Measurements from ENCODE around the gene RNF135. TPM values are rescaled to one million over a fixed set of nuclear protein-coding genes. Genes with fewer than 3 reads are reported as not detected.
"Not testable (repeated sequence)": the region's sequence is repeated elsewhere in the genome, so short reads cannot be mapped to it uniquely, and the experiment has no call there.

The RNF135 gene
- total RNA-seq, 1 experiment from 2014 or later, result 0.64 TPM

DNA sequence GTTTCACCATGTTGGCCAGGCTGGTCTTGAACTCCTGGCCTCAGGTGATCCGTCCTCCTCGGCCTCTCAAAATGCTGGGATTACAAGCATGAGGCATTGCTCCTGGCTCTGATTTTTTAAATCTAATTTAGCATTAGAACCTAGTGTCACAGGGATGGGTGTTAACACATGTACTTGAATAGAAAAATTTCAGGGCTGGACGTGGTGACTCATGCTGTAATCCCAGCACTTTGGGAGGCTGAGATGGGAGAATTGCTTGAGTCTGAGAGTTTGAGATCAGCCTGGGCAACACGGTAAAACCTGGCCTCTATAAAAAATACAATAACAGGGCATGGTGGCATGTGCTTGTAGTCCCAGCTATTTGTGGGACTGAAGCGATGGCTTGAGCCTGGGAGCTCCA lies 6.0 kb upstream of the RNF135 start:
- H3K4me3 Mint-ChIP-seq (ENCODE audit: unreplicated experiment), result no peak overlapping the region

DNA sequence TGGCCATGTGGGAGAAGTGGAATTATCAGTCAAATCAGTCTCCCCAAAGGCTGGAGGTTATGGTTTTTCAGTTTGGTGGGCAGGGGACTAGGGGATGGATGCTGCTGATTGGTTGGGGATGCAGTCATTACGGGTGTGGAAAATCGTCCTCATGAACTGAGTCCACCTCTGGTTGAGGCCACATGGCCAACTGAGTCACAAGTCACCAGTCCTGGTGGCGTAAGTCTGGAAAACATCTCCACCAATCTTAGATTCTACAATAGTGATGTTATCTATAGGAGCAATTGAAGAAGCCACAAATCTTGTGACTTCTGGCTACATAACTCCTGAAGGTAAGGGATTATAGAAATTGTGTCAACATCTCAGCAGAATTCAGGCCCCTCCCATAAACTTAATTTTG lies 5.2 kb upstream of the RNF135 start:
- Mint-ChIP-seq H3K4me3 (ENCODE audit: unreplicated experiment) (no peak overlapping the region), H3K36me3 (ENCODE audit: insufficient read depth, unreplicated experiment) (peaks cover 3% of the 10 kb centered on the region), H3K27ac (ENCODE audit: unreplicated experiment) (no peak overlapping the region), H3K4me1 (ENCODE audit: low read depth, unreplicated experiment) (no peaks in the 10 kb centered on the region), H3K9me3 (ENCODE audit: unreplicated experiment) (no peaks in the 10 kb centered on the region), H3K27me3 (ENCODE audit: insufficient read depth, unreplicated experiment) (no peaks in the 10 kb centered on the region)
- H3K36me3 ChIP-seq (ENCODE audit: control insufficient read depth, insufficient read depth, low read length), result no peaks in the 10 kb centered on the region
- no peaks in the 10 kb centered on the region for H3K27me3 ChIP-seq (replicated peaks; ENCODE audit: control insufficient read depth, insufficient read depth, low read length)
- POLR2A ChIA-PET, result no interaction called here
- no peak overlapping the region for H3K4me3 ChIP-seq (ENCODE audit: low read depth, low read length)
- no peaks in the 10 kb centered on the region for H3K4me1 ChIP-seq
- no peak for DNase-seq
- BruUV-seq (replicated peaks), result no TSS peak
- TF ChIP-seq, protein P1, sequence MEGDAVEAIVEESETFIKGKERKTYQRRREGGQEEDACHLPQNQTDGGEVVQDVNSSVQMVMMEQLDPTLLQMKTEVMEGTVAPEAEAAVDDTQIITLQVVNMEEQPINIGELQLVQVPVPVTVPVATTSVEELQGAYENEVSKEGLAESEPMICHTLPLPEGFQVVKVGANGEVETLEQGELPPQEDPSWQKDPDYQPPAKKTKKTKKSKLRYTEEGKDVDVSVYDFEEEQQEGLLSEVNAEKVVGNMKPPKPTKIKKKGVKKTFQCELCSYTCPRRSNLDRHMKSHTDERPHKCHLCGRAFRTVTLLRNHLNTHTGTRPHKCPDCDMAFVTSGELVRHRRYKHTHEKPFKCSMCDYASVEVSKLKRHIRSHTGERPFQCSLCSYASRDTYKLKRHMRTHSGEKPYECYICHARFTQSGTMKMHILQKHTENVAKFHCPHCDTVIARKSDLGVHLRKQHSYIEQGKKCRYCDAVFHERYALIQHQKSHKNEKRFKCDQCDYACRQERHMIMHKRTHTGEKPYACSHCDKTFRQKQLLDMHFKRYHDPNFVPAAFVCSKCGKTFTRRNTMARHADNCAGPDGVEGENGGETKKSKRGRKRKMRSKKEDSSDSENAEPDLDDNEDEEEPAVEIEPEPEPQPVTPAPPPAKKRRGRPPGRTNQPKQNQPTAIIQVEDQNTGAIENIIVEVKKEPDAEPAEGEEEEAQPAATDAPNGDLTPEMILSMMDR (IDR thresholded peaks at IDR 0.05; ENCODE audit: insufficient read depth in 1 of 2, low read depth in 1 of 2, low read length in 1 of 2, severe bottlenecking in 1 of 2, unreplicated experiment in 1 of 2), result no peak
- CTCF ChIA-PET, result no interaction called here
- no peaks in the 10 kb centered on the region for H3K9me3 ChIP-seq
- intact Hi-C loops (cut with micrococcal nuclease; ENCODE audit: unreplicated experiment), result no loop called here

More for the DNA sequence above, 6.0 kb upstream of the RNF135 start:
- Mint-ChIP-seq H3K9me3 (ENCODE audit: unreplicated experiment) (no peaks in the 10 kb centered on the region), H3K27me3 (ENCODE audit: insufficient read depth, unreplicated experiment) (no peaks in the 10 kb centered on the region), H3K36me3 (ENCODE audit: insufficient read depth, unreplicated experiment) (no peaks in the 10 kb centered on the region), H3K4me1 (ENCODE audit: low read depth, unreplicated experiment) (no peaks in the 10 kb centered on the region), H3K27ac (ENCODE audit: unreplicated experiment) (no peak overlapping the region)
- TF ChIP-seq, protein P1 (IDR thresholded peaks at IDR 0.05; ENCODE audit: insufficient read depth in 1 of 2, low read depth in 1 of 2, low read length in 1 of 2, severe bottlenecking in 1 of 2, unreplicated experiment in 1 of 2), result no peak
- no TSS peak for BruUV-seq (replicated peaks)
- Histone ChIP-seq H3K36me3 (ENCODE audit: control insufficient read depth, insufficient read depth, low read length) (no peaks in the 10 kb centered on the region), H3K4me3 (ENCODE audit: low read depth, low read length) (no peak overlapping the region), H3K4me1 (no peaks in the 10 kb centered on the region), H3K9me3 (no peaks in the 10 kb centered on the region), H3K27me3 (replicated peaks; ENCODE audit: control insufficient read depth, insufficient read depth, low read length) (no peaks in the 10 kb centered on the region)
- no peak for DNase-seq
- CTCF ChIA-PET, result no interaction called here
- POLR2A ChIA-PET, result no interaction called here
- intact Hi-C loops (cut with micrococcal nuclease; ENCODE audit: unreplicated experiment), result no loop called here

DNA sequence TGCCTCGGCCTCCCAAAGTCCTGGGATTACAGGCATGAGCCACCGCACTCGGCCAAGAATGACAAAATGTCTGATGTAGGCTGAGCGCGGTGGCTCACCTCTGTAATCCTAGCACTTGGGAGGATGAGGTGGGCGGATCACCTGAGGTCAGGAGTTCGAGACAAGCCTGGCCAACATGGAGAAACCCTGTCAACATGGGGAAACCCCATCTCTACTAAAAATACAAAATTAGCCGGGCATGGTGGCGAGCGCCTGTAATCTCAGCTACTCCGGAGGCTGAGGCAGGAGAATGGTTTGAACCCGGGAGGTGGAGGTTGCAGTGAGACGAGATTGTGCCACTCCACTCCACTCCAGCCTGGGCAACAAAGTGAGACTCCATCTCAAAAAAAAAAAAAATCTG lies 2.9 kb upstream of the RNF135 start:
- DNase-seq; H3K36me3 Mint-ChIP-seq (ENCODE audit: insufficient read depth, unreplicated experiment); H3K27me3 ChIP-seq (replicated peaks; ENCODE audit: control insufficient read depth, insufficient read depth, low read length); CTCF ChIA-PET; H3K27ac Mint-ChIP-seq (ENCODE audit: unreplicated experiment); BruUV-seq (replicated peaks); H3K4me1 Mint-ChIP-seq (ENCODE audit: low read depth, unreplicated experiment); H3K4me3 ChIP-seq (ENCODE audit: low read depth, low read length); H3K9me3 ChIP-seq; POLR2A ChIA-PET; H3K4me1 ChIP-seq; H3K4me3 Mint-ChIP-seq (ENCODE audit: unreplicated experiment); H3K36me3 ChIP-seq (ENCODE audit: control insufficient read depth, insufficient read depth, low read length); H3K27me3 Mint-ChIP-seq (ENCODE audit: insufficient read depth, unreplicated experiment); intact Hi-C loops (cut with micrococcal nuclease; ENCODE audit: unreplicated experiment): not testable (repeated sequence)
- H3K9me3 Mint-ChIP-seq (ENCODE audit: unreplicated experiment), result peaks cover 18% of the 10 kb centered on the region

Measured in Caco-2 (cell line).